NCI-H1694 treated with DMSO at 0.1 percent for 48 hours (cell line): ENCODE measurements around the gene AMELX.

Experiments
- DNase-seq: peaks from one replicate; lab custom pipeline; 2025; lab: John Stamatoyannopoulos, UW

The AMELX gene

DNA sequence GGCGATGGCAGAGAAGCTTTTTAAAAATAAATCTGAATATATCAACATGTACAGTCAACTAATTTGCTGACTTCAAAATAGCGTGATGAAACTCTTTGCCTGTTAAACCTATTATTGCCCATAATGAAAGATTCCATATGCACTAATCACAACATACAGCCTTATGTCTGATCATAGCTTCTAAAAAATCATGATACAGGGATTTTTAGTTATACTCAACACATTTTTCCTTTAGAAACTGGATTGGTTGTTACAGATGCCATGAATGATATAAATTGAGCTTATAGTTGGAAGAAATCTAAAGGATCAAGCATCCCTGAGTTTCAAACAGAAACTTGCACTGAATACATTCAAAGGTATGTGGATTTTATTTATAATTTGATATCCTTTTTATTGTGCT lies at the start of gene AMELX:
Gene AMELX, plus strand, starts transcription at position 301 of the 400 bp plus-strand sequence. CDS start 1,376 bp downstream, outside the sequence.
- no peak for DNase-seq

DNA sequence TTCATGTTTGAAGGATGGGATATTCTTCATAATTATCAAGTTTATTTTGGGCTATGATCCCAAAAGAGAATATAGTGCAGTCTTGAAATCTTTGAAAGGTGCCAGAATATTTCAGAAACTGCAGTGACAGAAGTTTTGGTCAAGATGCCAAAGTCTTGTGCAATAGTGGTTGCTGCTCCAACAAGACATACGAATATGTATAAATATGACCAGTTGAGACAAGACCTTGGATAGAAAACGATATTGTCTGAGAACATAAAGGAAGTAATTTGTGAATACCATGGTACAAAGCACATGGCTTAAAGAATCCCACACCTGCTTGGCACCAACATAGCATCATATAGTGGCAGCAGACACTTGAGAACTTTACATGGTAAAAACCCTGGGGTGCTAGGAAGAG lies 48.6 kb upstream of the AMELX start:
- DNase-seq: no peak

DNA sequence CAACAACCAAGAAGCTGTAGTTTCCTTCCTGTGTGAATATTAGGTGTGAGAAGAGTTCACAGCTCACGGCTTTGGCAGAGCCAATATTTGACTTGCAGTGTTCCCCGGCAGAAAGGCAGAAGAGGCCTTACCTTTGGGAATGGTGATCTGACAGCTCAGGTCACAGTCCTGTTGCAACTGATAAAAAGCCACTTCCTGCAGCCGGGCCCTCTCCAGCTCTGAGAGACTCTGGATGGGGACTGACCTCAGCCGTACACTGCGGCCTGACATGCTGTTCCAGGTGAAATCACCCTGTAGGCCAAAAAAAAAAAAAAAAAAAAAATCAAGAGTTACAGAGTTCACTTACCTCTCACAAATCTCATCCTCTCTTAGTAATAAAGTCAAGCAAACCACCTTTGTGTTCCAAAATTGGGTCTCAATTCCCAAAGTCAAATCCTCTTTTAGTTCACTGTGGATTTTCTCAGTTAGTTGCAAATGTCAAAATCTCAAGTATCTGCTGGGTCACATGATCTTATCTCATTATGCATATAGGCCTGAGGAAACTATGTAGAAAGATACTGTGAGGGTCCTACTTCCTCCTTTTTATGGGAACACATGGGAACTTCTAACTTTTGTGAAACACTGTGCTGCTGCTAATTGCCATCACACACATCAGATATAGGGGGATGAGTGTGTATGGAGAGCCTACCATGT lies 38.6 kb upstream of the AMELX start:
- DNase-seq: no peak

DNA sequence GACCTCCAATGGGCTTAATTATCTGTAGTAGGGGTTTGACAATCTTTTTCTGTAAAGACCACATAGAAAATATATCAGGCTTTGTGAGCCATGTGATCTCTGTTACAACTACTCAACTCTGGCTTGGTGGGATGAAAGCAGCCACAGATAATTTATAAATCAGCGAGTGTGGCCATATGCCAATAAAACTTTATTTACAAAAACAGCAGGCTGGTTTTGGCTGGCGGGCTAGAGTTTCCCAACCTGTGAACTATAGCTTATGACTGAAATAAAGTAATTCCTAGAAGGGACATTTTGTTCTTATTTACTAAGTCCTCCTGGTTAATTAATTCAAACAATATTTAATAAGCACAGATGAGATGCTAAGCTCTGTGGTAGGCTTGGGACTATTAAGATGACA lies 35.9 kb upstream of the AMELX start:
- no peak for DNase-seq

DNA sequence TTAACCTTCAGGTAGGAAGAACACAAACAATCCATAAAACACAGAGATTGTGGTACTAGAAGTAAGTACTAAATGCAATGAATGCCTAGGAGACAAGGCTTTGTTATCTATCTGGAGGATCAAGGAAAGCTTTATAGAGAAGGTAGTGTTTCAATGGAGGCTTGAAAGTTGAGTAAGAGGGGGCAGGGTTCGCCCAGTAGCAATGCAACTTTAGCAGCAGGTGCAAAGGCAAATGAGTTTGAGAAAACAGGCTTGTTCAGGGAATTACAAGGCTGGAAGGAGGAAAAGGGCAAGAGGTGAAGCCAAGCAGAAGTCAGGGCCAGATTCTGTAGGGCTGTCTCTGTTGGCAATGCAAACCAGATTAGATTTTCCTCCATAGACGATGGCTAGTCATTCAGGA lies 35.5 kb upstream of the AMELX start:
- no peak for DNase-seq

DNA sequence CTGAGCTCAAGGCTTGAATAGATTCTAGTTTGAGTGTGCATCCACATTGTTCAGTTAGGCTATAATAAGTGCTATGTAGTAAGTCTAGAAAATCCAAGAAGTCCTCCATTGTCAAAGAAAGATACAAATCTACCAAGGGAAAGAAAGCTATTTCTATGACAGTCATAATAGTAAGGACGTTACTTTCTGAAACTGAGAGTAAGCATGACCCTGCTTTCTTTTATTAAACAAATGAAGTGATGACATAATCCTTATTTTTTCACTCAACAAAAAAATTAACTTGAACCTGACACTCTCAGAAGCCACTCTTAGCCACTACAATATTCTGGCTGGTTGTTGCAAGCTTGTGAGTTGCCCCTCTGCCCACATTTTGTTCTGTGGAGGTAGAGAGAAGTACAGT lies 33.8 kb upstream of the AMELX start:
- DNase-seq: no peak

DNA sequence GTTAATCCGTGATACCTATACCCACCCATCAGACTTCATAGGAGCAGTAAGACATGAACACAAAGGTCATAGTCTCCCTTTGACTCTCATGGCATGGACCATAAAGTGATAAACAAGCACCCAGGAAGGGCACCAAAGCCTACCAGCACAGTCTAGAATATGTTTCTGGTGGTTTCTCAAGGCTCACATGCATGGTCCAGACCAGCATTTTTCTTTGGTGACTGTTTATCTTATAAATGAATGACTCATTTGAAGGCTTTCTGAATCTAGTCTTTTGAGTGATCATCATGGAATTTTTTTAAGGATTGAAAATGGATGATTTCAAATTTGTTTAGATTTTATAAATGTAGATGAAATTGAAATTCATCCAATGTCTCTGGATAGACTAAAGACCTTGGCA lies 32.0 kb upstream of the AMELX start:
- no peak for DNase-seq

DNA sequence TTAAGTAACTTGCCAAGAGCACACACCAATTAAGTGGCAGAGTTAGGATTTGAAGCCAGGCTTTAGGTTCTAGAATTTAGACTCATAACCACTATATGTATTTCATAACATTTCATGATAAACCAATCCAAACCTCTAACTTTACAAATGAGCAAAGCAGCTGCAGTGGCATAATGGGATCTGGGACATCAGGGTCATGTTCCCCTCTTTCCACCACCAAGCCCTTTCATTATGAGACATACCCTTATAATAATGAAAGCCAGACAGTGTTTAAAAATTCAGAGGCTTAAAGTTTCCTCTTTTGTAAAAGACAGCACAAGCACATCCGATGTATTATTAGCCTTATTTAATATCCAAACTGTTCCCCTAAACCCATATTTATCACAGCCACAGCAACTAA lies 28.3 kb upstream of the AMELX start:
- DNase-seq: no peak

DNA sequence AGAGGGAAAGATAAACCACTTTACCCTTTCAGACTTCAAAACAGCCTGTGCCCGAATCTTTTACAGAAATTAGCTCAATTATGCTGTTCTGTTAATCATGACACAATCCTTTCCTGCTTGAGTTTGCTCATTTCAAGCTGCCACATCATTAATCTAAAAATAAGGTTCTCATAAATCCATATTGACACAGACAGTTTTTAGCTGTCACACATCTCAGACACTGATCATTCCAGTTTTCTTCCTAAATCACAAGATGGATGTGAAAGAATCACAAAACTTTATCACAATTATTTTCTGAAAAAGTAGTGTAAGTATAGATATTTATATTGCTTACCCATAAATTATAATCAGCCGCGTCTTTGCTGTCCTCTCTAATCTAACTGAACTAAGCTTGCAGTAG lies 27.9 kb upstream of the AMELX start:
- no peak for DNase-seq

DNA sequence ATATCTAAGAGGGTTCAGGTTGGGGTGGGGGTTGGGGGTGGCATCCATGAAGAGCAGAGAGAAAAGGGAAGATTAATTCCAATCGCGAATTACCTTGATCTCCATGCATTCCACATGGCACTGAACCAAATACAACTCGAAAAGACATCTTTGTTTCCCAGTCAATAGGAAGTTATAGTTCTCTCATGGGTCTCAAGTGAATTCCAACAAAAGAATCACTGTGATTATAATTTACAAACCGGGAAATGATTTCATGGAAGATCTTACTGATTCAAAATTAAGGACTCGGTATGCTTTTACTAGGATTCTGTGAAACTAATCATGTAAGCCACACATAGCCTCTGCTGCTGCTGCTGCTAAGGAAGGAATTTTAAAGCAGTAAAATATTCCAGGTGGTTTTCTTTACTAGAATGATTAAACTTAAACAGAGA lies 26.6 kb upstream of the AMELX start:
- DNase-seq: no peak

DNA sequence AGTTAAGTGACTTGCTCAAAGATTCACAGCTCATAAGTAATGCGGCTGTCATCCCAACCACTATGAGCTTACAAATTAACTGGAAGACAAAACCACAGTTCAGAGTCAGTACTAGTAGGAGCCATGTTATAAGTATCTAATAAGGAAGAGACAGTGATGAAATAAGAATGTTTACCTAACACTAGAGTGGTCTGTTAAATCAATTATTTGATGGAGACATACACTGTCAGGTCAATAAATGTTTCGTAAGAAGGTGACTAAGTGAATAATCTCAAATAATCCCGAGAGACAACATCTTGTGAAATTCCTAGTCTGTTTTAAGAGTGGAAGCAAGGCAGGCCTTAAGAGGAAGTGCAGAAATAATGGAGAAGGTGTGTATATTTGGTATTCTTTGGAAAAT lies 25.8 kb upstream of the AMELX start:
- no peak for DNase-seq

DNA sequence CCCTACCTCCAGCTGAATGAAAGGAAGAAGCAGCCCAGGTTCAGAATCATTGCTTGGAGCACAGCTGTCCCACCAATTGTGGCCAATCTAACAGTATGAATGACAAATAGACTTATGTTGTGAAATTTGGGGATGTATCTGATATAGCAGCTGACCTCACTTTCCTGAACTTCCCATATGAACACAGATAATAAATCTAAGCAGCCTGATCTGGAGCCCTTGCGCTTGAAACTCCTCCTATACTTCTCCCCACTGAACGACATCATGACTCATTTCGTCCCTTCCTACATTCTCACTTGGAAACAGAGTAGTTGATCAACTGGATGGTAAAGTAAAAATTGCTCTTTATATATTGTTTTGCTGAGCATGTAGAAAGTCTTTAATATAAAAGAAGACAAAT lies 24.2 kb upstream of the AMELX start:
- no peak for DNase-seq

DNA sequence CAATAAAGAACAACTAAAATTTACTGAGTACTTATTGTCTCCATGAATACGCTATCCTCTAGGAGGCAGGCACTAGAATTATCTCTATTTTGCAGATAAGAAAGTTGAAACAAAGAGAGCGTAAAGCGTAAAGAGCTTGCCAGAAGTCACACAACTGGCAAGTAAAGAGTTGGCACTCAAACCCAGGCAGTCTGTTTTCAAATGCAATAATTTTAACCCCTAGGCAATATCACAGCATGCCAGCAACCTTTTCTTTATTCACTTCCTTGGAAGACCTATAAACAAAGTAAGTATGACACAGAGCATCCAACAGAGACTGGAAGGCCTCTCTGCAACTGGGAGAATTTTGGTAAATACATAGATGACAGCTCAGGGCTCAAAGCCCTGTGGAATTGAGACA lies 23.2 kb upstream of the AMELX start:
- DNase-seq: no peak

DNA sequence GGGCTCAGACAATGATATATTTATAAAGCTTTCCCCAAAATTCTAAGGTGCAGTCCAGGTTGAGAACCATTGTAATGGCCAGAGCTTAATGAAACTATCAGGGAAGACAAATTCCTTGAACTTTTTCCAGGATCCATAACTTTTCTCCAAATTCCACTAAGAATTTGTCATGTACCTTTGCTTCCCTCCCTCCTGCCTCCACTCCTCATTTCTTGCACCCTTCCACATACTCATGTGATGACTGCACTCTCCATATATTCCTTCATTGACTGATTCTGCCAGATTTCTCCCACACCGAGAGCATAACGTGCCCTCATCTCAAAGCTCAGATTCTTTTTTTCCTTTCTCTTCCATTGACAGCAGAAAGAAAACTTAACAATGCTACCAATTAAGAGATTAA lies 20.9 kb upstream of the AMELX start:
- no peak for DNase-seq

DNA sequence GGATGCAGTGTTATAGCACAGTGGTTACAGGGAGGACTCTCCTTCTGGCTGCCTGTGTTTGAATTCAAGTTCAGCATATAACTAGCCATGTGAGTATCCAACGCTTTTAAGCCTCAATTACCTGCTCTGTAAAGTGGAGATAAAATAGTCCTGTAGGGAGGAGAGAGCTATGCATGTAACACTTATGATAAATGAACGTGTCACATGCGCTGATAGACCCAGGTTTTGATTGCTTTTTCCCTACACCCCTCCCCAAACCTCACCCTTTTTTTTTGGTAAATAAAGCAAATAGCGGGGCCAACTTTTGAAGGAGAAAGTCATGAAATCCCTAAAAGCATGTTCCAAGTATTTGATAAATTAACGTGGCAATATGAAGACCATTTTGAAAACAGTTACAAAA lies 20.4 kb upstream of the AMELX start:
- no peak for DNase-seq

DNA sequence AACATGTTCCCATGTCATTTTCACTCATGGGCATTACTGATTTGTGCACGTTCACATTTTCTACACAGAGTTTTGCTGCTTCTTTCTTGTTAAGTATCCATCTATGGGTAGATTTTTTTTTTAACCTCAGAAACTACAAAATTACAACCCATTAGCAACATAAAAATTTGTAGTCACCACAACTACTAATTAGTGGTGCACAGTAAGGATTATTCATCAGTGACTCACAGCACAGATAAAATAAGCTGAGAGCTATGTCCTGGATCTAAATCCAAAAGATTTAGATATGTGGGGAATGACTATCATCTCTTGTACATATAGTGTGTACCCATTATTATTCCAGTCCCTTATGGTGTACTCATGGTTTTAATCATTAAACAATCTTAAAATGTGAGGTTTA lies 19.7 kb upstream of the AMELX start:
- DNase-seq: no peak

DNA sequence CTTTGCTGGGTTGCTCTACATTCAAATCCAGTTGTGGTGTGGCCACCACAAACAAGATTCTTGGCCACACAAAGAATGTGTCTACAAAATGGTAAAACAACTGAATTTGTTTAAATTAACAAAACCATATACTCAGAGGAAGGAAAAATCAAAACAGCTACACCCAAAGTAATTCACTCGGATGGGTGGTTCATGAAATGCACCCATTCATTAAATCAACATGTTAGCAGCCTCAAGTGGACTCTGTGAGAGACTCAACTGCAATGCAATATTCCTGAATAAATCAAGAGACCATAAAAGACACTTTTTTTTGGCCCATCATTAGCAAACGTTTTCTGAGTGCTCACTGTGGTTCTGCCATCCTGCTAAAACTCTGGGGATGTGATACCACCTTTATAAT lies 11.2 kb upstream of the AMELX start:
- DNase-seq: no peak

DNA sequence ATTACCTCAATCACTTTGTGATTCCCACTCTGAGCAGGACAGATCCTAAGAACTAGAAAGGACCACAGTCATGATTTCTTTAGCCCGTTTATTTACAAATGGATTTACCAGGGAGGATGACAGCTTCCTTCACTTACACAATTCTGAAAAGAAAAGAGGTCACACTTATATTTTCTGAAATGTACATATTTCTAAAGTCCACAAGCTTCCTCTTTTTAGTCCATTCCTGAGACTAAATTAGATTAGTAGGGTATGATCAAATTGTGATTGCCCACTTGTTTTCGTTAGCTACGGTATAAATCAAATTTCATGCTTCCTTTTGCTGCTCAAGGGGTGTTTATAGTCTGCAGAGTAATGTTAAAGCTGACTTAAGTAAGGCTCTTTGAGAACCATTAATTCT lies 7.6 kb upstream of the AMELX start:
- no peak for DNase-seq

DNA sequence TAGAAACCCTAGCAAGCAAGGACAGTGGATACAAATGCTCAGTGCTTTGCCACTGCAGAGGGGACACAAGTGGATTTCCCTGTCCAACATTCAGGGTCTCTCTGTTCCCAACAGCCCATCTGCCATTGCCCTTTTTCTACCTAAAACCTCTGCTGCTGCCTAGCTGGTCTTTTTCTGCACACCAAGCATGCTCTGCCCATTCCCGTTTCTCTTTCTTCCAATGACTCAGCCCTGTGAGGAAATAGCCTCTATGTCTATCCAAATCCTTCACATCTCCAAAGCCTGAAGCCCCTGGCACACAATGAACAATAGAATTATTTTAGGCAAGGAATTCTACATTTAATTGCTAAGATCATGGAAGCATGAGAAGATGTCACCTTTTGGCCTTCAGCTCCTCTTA lies 5.7 kb upstream of the AMELX start:
- no peak for DNase-seq

DNA sequence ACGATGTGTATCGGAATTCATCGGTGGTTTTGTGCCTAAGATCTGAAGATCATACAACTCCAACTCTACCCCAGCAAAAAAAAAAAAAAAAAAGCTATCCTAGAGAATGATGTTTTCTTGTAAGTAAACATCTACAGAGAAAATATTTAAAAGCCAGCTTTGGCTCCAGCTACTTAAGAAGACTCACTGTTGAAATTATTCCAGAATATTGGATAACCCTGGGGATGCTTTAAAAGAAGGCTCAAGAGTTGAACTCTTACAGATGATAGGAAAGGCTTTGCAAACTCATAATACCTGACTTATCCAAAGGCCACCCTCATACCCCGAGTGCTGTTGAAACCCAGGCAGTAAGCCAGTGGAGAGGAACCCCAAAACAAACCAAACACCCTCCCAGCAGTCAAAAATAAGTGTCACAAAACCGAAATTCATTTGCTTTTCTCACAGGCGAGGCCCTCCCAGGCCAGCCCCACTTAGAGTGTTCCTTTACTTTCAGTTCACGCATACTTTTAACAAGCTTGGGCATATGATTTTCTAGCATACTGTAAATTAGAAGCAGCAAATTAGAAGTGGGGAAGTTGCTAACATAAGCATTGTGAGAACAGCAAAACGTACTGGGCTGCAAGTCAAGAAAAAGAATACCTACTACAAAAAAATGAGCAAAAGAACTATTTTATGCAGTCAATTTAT lies 2.7 kb upstream of the AMELX start:
- DNase-seq: no peak

DNA sequence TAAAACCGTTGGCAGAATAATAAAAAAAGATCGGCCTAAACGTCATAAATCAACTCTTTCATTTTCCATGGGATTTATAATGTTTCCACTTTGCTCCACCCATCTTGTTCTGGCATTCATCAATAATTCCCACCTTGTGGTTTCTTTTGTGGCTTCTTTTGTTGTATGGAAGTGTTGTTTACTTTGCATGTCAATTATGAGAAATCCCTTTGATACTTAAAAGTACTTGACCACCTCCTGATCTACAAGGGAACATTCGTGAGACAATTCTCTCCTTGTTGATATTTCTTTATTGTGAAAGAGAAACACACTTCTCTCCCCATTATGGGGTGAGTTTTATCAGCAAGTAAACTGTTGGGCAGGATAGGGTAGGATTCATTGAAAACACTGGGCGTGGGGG lies 2.8 kb downstream of the AMELX start:
- DNase-seq: no peak

DNA sequence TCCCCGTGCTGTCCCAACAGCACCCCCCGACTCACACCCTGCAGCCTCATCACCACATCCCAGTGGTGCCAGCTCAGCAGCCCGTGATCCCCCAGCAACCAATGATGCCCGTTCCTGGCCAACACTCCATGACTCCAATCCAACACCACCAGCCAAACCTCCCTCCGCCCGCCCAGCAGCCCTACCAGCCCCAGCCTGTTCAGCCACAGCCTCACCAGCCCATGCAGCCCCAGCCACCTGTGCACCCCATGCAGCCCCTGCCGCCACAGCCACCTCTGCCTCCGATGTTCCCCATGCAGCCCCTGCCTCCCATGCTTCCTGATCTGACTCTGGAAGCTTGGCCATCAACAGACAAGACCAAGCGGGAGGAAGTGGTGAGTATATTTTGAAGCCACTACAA lies 5.4 kb downstream of the AMELX start:
- no peak for DNase-seq

DNA sequence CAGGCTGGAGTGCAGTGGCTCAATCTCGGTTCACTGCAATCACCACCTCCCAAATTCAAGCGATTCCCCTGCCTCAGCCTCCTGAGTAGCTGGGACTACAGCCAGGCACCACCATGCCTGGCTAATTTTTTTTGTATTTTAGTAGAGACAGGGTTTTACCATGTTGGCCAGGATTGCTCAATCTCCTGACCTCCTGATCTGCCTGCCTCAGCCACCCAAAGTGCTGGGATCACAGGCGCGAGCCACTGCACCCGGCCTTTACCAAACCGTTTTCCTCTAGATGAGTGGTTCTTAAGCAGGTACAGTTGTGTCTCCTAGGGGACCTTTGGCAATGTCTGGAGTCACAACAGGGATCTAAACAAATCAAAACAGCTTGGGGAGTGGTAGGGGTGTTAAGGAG lies 11.6 kb downstream of the AMELX start:
- no peak for DNase-seq

DNA sequence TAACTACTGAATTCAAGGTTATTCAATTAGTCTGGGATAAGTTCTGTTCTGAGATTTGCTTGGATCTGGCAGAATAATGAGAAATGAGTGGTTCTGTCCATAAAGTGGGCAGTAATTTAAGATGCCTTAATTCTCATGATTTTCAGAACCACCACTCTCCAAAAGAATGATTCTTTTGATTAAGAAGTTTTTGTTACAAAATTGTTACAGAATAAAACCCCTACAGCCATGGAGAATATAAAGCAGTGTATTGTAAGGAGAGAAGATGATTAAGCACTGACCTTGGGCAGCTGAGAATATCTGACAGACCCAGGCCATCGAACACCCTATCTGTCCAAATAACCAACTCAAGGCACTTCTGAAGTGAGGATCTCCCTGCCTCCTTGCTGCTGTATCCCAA lies 12.4 kb downstream of the AMELX start:
- no peak for DNase-seq
